GM12878 (cell line): Measurements from ENCODE around the gene ASCC1. TPM values are rescaled to one million over a fixed set of nuclear protein-coding genes. Genes with fewer than 3 reads are reported as not detected.

Experiments used
- BCL11A ChIP-seq: IDR thresholded peaks from 2 replicates; pipeline ENCODE4 v1.6.1; 2011; ENCODE audit warnings: low read depth, low read length
- BHLHE40 ChIP-seq, 2 experiments: fragments of 450-650 bp in 1 of 2; IDR thresholded peaks; 2 replicates each; pipeline ENCODE4 v1.6.1; 2011 to 2017; ENCODE audit warnings: low read depth in 2 of 2, borderline replicate concordance in 1 of 2, improper control_type of control experiment in 1 of 2, low read length in 1 of 2, mild to moderate bottlenecking in 1 of 2
- DPF2 ChIP-seq: fragments of 450-650 bp; IDR thresholded peaks from 2 replicates; pipeline ENCODE4 v1.6.1; 2017; ENCODE audit warnings: mild to moderate bottlenecking
- EED ChIP-seq: sonication (generic); IDR thresholded peaks from 2 replicates; pipeline ENCODE4 v1.6.1; 2016; ENCODE audit warnings: antibody characterized with exemption, low read depth
- JUNB ChIP-seq: IDR thresholded peaks from 2 replicates; pipeline ENCODE4 v1.6.1; 2016; ENCODE audit warnings: antibody characterized with exemption, mild to moderate bottlenecking
- KLF5 ChIP-seq: fragments of 450-650 bp; IDR thresholded peaks from 2 replicates; pipeline ENCODE4 v1.6.1; 2014; ENCODE audit warnings: mild to moderate bottlenecking; ENCODE audit not compliant: partially characterized antibody
- POLR2A ChIP-seq: IDR thresholded peaks from 2 replicates; pipeline ENCODE4 v1.6.1; 2011; ENCODE audit warnings: low read depth, mild to moderate bottlenecking, low read length
- RUNX3 ChIP-seq: IDR thresholded peaks from 2 replicates; pipeline ENCODE4 v1.6.1; 2012; ENCODE audit warnings: low read length, inconsistent platforms
- SREBF1 ChIP-seq: IDR thresholded peaks from 2 replicates; pipeline ENCODE4 v1.6.1; 2012; ENCODE audit warnings: mild to moderate bottlenecking, low read length
- SUZ12 ChIP-seq: fragments of 200-600 bp; sonication (generic); IDR thresholded peaks from one replicate; pipeline ENCODE4 v1.6.1; 2018; ENCODE audit warnings: antibody characterized with exemption, mild to moderate bottlenecking; ENCODE audit not compliant: unreplicated experiment
- TARDBP ChIP-seq: IDR thresholded peaks from 2 replicates; pipeline ENCODE4 v1.6.1; 2016; ENCODE audit warnings: borderline replicate concordance
- ZBED1 ChIP-seq: IDR thresholded peaks from 2 replicates; pipeline ENCODE4 v1.6.1; 2016; ENCODE audit warnings: borderline replicate concordance
- ZNF274 ChIP-seq: IDR thresholded peaks from one replicate; pipeline ENCODE4 v1.8.0; 2011; ENCODE audit not compliant: insufficient read length, insufficient read depth
- polyA plus RNA-seq, 11 experiments: library from polyadenylated mRNA; depleted of rRNA in 4 of 11; unstranded in 6 of 11; stranded (reverse) in 5 of 11; fragments of >200 nt; fragmentation: Nextera tagmentation in 4 of 11; fragmentation: Illumina TruSeq in 1 of 11; extraction: Ambion mirVana in 4 of 11; extraction: Trizol in 1 of 11; gene quantifications; 1 replicate in 1 of 11; 2 replicates in 10 of 11; pipeline versions ENCODE4 v1.2.1 to v1.2.3, GENCODE V29; 2011 to 2016; ENCODE audit warnings: inconsistent platforms in 2 of 11, missing spikeins in 2 of 11, low read depth in 1 of 11
- total RNA-seq, 4 experiments: library from RNA; depleted of rRNA in 3 of 4; stranded (reverse); fragments of >200 nt in 3 of 4; fragmentation: Illumina TruSeq in 1 of 4; extraction: Trizol in 1 of 4; gene quantifications; 2 replicates each; pipeline versions ENCODE4 v1.2.1 to v1.2.3, GENCODE V29; 2013 to 2021
- TF ChIP-seq, protein P1 (sequence below): IDR thresholded peaks from 2 replicates; pipeline ENCODE4 v1.6.1; 2012; ENCODE audit warnings: improper control_type of control experiment, low read depth, low read length; ENCODE audit not compliant: insufficient replicate concordance
- TF ChIP-seq, protein P2 (sequence below): fragments of 450-650 bp; IDR thresholded peaks from 2 replicates; pipeline ENCODE4 v1.6.1; 2017; ENCODE audit warnings: mild to moderate bottlenecking, moderate library complexity
- TF ChIP-seq, protein P3 (sequence below): IDR thresholded peaks from 2 replicates; pipeline ENCODE4 v1.6.1; 2011; ENCODE audit warnings: borderline replicate concordance, low read depth, mild to moderate bottlenecking, moderate library complexity, mixed read lengths, low read length; ENCODE audit not compliant: insufficient read depth; ENCODE audit errors: extremely low read length
- TF ChIP-seq, protein P4 (sequence below): fragments of 450-650 bp; IDR thresholded peaks from 2 replicates; pipeline ENCODE4 v1.6.1; 2016; ENCODE audit warnings: mild to moderate bottlenecking, moderate library complexity, borderline replicate concordance

Gene ASCC1
- total and polyA plus RNA-seq, 10 of the 15 experiments (the other 5 are each of a cell fraction or from before 2014, with no cell fraction given) = 23.3 to 80.6 (median 42.8) TPM

DNA sequence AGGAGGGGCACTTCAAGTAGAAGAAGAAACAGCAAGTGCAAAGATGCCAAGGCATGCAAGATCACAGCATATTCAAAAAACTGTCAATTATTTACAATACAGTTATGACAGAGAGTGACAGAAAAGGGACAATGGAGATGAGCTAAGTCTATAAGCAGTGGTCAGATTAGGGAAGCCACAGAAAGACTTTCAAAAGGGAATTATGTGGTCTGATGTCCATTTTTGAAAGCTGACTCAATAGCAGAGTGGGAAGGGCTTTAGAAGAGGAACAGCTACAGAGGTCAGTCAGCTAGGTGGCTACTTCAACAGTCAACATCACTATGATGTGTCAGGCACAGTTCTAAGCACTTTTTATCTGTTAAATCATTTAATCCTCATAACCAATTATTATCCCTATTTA is 82.6 kb downstream of the ASCC1 start (continued):
- TF ChIP-seq, protein P1, sequence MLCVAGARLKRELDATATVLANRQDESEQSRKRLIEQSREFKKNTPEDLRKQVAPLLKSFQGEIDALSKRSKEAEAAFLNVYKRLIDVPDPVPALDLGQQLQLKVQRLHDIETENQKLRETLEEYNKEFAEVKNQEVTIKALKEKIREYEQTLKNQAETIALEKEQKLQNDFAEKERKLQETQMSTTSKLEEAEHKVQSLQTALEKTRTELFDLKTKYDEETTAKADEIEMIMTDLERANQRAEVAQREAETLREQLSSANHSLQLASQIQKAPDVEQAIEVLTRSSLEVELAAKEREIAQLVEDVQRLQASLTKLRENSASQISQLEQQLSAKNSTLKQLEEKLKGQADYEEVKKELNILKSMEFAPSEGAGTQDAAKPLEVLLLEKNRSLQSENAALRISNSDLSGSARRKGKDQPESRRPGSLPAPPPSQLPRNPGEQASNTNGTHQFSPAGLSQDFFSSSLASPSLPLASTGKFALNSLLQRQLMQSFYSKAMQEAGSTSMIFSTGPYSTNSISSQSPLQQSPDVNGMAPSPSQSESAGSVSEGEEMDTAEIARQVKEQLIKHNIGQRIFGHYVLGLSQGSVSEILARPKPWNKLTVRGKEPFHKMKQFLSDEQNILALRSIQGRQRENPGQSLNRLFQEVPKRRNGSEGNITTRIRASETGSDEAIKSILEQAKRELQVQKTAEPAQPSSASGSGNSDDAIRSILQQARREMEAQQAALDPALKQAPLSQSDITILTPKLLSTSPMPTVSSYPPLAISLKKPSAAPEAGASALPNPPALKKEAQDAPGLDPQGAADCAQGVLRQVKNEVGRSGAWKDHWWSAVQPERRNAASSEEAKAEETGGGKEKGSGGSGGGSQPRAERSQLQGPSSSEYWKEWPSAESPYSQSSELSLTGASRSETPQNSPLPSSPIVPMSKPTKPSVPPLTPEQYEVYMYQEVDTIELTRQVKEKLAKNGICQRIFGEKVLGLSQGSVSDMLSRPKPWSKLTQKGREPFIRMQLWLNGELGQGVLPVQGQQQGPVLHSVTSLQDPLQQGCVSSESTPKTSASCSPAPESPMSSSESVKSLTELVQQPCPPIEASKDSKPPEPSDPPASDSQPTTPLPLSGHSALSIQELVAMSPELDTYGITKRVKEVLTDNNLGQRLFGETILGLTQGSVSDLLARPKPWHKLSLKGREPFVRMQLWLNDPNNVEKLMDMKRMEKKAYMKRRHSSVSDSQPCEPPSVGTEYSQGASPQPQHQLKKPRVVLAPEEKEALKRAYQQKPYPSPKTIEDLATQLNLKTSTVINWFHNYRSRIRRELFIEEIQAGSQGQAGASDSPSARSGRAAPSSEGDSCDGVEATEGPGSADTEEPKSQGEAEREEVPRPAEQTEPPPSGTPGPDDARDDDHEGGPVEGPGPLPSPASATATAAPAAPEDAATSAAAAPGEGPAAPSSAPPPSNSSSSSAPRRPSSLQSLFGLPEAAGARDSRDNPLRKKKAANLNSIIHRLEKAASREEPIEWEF = peak; percentile 78
- TF ChIP-seq KLF5 = no peak
- TF ChIP-seq POLR2A = no peak
- TF ChIP-seq, protein P2, sequence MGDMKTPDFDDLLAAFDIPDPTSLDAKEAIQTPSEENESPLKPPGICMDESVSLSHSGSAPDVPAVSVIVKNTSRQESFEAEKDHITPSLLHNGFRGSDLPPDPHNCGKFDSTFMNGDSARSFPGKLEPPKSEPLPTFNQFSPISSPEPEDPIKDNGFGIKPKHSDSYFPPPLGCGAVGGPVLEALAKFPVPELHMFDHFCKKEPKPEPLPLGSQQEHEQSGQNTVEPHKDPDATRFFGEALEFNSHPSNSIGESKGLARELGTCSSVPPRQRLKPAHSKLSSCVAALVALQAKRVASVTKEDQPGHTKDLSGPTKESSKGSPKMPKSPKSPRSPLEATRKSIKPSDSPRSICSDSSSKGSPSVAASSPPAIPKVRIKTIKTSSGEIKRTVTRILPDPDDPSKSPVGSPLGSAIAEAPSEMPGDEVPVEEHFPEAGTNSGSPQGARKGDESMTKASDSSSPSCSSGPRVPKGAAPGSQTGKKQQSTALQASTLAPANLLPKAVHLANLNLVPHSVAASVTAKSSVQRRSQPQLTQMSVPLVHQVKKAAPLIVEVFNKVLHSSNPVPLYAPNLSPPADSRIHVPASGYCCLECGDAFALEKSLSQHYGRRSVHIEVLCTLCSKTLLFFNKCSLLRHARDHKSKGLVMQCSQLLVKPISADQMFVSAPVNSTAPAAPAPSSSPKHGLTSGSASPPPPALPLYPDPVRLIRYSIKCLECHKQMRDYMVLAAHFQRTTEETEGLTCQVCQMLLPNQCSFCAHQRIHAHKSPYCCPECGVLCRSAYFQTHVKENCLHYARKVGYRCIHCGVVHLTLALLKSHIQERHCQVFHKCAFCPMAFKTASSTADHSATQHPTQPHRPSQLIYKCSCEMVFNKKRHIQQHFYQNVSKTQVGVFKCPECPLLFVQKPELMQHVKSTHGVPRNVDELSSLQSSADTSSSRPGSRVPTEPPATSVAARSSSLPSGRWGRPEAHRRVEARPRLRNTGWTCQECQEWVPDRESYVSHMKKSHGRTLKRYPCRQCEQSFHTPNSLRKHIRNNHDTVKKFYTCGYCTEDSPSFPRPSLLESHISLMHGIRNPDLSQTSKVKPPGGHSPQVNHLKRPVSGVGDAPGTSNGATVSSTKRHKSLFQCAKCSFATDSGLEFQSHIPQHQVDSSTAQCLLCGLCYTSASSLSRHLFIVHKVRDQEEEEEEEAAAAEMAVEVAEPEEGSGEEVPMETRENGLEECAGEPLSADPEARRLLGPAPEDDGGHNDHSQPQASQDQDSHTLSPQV = no peak
- TF ChIP-seq SREBF1 = no peak
- peak; percentile 93 for TF ChIP-seq EED
- TF ChIP-seq RUNX3 = peak; percentile 99
- TF ChIP-seq, protein P3, sequence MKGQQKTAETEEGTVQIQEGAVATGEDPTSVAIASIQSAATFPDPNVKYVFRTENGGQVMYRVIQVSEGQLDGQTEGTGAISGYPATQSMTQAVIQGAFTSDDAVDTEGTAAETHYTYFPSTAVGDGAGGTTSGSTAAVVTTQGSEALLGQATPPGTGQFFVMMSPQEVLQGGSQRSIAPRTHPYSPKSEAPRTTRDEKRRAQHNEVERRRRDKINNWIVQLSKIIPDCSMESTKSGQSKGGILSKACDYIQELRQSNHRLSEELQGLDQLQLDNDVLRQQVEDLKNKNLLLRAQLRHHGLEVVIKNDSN = no peak
- TF ChIP-seq JUNB = peak; percentile 91
- TF ChIP-seq SUZ12 = no peak
- TF ChIP-seq, protein P4, sequence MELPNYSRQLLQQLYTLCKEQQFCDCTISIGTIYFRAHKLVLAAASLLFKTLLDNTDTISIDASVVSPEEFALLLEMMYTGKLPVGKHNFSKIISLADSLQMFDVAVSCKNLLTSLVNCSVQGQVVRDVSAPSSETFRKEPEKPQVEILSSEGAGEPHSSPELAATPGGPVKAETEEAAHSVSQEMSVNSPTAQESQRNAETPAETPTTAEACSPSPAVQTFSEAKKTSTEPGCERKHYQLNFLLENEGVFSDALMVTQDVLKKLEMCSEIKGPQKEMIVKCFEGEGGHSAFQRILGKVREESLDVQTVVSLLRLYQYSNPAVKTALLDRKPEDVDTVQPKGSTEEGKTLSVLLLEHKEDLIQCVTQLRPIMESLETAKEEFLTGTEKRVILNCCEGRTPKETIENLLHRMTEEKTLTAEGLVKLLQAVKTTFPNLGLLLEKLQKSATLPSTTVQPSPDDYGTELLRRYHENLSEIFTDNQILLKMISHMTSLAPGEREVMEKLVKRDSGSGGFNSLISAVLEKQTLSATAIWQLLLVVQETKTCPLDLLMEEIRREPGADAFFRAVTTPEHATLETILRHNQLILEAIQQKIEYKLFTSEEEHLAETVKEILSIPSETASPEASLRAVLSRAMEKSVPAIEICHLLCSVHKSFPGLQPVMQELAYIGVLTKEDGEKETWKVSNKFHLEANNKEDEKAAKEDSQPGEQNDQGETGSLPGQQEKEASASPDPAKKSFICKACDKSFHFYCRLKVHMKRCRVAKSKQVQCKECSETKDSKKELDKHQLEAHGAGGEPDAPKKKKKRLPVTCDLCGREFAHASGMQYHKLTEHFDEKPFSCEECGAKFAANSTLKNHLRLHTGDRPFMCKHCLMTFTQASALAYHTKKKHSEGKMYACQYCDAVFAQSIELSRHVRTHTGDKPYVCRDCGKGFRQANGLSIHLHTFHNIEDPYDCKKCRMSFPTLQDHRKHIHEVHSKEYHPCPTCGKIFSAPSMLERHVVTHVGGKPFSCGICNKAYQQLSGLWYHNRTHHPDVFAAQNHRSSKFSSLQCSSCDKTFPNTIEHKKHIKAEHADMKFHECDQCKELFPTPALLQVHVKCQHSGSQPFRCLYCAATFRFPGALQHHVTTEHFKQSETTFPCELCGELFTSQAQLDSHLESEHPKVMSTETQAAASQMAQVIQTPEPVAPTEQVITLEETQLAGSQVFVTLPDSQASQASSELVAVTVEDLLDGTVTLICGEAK = no peak
- no peak for TF ChIP-seq ZNF274
- peak; percentile 89 for TF ChIP-seq BCL11A
- peak; percentile 85; the same call in 1 of the 2 replicates for TF ChIP-seq ZBED1
- no peak for TF ChIP-seq TARDBP
- peak; percentile 61 to 66; a peak in 2 of 4 replicates for TF ChIP-seq BHLHE40 (IDR thresholded peaks at IDR 0.05; ENCODE audit: borderline replicate concordance in 1 of 2, low read depth in 2 of 2, low read length in 1 of 2)
- TF ChIP-seq DPF2 = peak; percentile 91
